Sigmoid colon (tissue), 7 donors: ENCODE measurements around the gene COL1A1. TPM values are rescaled to one million over a fixed set of nuclear protein-coding genes. Genes with fewer than 3 reads are reported as not detected.

ENCODE experiments used
- DNase-seq: peaks from one replicate; pipeline ENCODE4 v3.0.0-alpha.2; 2019
- H3K27ac ChIP-seq, 4 donors: fragments of 200-600 bp; sonication (generic); one replicate each; pipeline ENCODE4 v1.5.1; 2016 to 2019; ENCODE audit warnings: mild to moderate bottlenecking in 1 of 4
- H3K27me3 ChIP-seq, 3 donors: fragments of 200-600 bp; sonication (generic); one replicate each; pipeline ENCODE4 v1.5.1; 2019; ENCODE audit warnings: mild to moderate bottlenecking in 1 of 3
- H3K36me3 ChIP-seq, 4 donors: fragments of 200-600 bp; sonication (generic); one replicate each; pipeline ENCODE4 v1.5.1; 2016 to 2019
- H3K4me1 ChIP-seq, 4 donors: fragments of 200-600 bp; sonication (generic); one replicate each; pipeline ENCODE4 v1.5.1; 2017 to 2019
- H3K4me3 ChIP-seq, 4 donors: fragments of 200-600 bp; sonication (generic); one replicate each; pipeline ENCODE4 v1.5.1; 2017 to 2019; ENCODE audit warnings: mild to moderate bottlenecking in 2 of 4, moderate library complexity in 1 of 4
- H3K9me3 ChIP-seq, 4 donors: fragments of 200-600 bp in 3 of 4; sonication (generic) in 3 of 4; one replicate each; pipeline versions ENCODE4 v1.5.1 to v1.6.1; 2013 to 2019
- EP300 ChIP-seq, 4 donors: sonication (generic); formaldehyde crosslinking; IDR thresholded peaks; one replicate each; pipeline ENCODE4 v1.6.1; 2017; ENCODE audit warnings: antibody characterized with exemption in 4 of 4
- POLR2A ChIP-seq, 2 donors: fragments of 450-650 bp; IDR thresholded peaks; one replicate each; pipeline ENCODE4 v1.6.1; 2016; ENCODE audit warnings: antibody characterized with exemption in 2 of 2, mild to moderate bottlenecking in 2 of 2, moderate library complexity in 2 of 2
- POLR2AphosphoS5 ChIP-seq, 4 donors: sonication (generic); formaldehyde crosslinking; IDR thresholded peaks; one replicate each; pipeline ENCODE4 v1.6.1; 2017; ENCODE audit warnings: antibody characterized with exemption in 4 of 4
- WGBS, 2 donors: extraction: QIAGEN DNeasy Blood & Tissue Kit; methylation state at CpG; one replicate each; pipeline ENCODE4 v1.1.7; 2013; 5-methylcytosine and 5-hydroxymethylcytosine counted together
- intact Hi-C: fragments of 100-400 bp; cut with DNase I; formaldehyde crosslinking; loops from one replicate; pipeline ENCODE4 v1.15.1; 2023
- polyA plus RNA-seq, 3 donors: library from polyadenylated mRNA; stranded (reverse); fragments of 200-250 nt; gene quantifications; one replicate each; pipeline ENCODE4 v1.2.3, GENCODE V29; 2013
- total RNA-seq, 4 donors: library from RNA; depleted of rRNA; stranded (reverse); fragments of >200 nt; gene quantifications; one replicate each; pipeline ENCODE4 v1.1.0, GENCODE V29; 2016
- TF ChIP-seq, protein P1 (sequence below), 4 experiments: fragments of 450-650 bp in 3 of 4; fragments of 200-600 bp in 1 of 4; IDR thresholded peaks; one replicate each; pipeline ENCODE4 v1.5.1; 2016 to 2019; ENCODE audit warnings: antibody characterized with exemption in 4 of 4, mild to moderate bottlenecking in 3 of 4, moderate library complexity in 2 of 4
- donor health status: healthy with polysubstance abuse.
- donor health status: Bipolar disorder and iron deficiency.
- donor health status: healthy.

The COL1A1 gene
- total RNA-seq (100 to 1,000 TPM in 1 of 4 donors, 10 to 100 TPM in 3; 43.6 to 459 (median 71.4) TPM), polyA plus RNA-seq (10 to 100 TPM in 2 of 3 donors, 1 to 10 TPM in 1; 7.8 to 96.7 (median 10.2) TPM)

DNA sequence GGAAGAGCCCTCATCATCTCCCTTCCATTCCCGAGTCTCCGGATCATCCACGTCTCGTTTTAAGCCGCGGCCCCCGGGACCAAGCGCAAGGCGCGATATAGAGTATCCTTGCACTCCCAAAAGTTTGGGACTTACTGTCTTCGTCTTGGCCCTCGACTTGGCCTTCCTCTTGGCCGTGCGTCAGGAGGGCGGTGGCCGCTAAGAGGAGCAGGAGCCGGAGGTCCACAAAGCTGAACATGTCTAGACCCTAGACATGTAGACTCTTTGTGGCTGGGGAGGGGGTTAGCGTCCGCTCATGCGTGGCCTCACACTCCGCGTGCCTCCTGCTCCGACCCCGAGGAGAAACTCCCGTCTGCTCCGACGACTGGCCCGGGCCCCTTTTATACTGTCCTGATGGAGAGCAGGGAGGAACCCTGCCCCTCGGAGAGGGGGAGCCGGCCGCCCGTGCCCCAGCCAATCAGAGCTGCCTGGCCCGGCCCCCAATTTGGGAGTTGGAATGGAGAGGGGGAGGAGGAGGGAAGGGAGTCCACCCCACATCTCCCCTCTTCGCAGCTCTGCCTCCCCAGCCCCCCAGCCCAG, at the start of gene COL1A1:
Gene COL1A1 (minus strand): TSS at position 356 of the 579 bp plus-strand sequence. CDS start 118 bp downstream, at position 238.
- H3K27ac ChIP-seq, result peak within 1 kb of the TSS; percentile 87 to 99 (median 96)
- peaks cover 19 to 32% (median 23%) of the 10 kb centered on the region in 4 donors for H3K36me3 ChIP-seq
- H3K4me1 ChIP-seq, result peaks cover 0 to 81% (median 76%) of the 10 kb centered on the region in 4 donors
- no peaks in the 10 kb centered on the region for H3K9me3 ChIP-seq
- WGBS, 2 donors, result 6% methylated on average over 34 of the region's 34 CpGs
- H3K4me3 ChIP-seq, result peak within 1 kb of the TSS; percentile 69 to 93 (median 77)
- intact Hi-C loops, result no loop called here
- no peaks in the 10 kb centered on the region for H3K27me3 ChIP-seq
- DNase-seq, result peak; percentile 97
- TF ChIP-seq, protein P1, sequence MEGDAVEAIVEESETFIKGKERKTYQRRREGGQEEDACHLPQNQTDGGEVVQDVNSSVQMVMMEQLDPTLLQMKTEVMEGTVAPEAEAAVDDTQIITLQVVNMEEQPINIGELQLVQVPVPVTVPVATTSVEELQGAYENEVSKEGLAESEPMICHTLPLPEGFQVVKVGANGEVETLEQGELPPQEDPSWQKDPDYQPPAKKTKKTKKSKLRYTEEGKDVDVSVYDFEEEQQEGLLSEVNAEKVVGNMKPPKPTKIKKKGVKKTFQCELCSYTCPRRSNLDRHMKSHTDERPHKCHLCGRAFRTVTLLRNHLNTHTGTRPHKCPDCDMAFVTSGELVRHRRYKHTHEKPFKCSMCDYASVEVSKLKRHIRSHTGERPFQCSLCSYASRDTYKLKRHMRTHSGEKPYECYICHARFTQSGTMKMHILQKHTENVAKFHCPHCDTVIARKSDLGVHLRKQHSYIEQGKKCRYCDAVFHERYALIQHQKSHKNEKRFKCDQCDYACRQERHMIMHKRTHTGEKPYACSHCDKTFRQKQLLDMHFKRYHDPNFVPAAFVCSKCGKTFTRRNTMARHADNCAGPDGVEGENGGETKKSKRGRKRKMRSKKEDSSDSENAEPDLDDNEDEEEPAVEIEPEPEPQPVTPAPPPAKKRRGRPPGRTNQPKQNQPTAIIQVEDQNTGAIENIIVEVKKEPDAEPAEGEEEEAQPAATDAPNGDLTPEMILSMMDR (IDR thresholded peaks at IDR 0.05), result no peak
- TF ChIP-seq POLR2AphosphoS5 (IDR thresholded peaks at IDR 0.05) (peak; percentile 96 to 100 (median 99)), EP300 (IDR thresholded peaks at IDR 0.05) (peak in 1 of 4 donors; percentile 6), POLR2A (IDR thresholded peaks at IDR 0.05) (peak; percentile 98 to 99)

DNA sequence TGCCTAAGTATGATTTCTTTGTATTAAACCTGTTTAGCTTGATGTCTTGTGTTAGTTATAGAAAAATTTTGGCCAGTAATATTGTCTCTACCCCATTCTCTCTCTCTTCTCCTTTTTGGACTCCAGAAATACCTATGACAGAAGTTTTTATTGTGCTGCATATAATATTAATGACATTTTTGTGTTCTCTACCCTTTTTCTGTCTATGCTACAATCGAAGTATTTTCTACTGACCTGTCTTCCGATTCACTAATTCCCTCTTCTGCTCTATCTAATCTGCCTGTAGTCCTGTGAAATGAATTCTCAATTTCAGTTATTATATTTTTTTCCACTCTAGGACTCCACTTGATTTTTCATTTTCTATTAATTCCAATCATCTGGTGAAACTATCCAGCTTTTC, 46.8 kb upstream of the COL1A1 start:
- DNase-seq, result no peak
- H3K27me3 ChIP-seq, result no peaks in the 10 kb centered on the region
- 60 to 98% methylated on average over 2 of the region's 2 CpGs for WGBS, 2 donors
- no peaks in the 10 kb centered on the region for H3K36me3 ChIP-seq
- intact Hi-C loops, result no loop called here
- no peak overlapping the region for H3K4me3 ChIP-seq
- no peaks in the 10 kb centered on the region for H3K4me1 ChIP-seq
- TF ChIP-seq POLR2AphosphoS5 (IDR thresholded peaks at IDR 0.05) (no peak), POLR2A (IDR thresholded peaks at IDR 0.05) (no peak), EP300 (IDR thresholded peaks at IDR 0.05) (no peak)
- TF ChIP-seq, protein P1 (IDR thresholded peaks at IDR 0.05), result no peak
- no peak overlapping the region for H3K27ac ChIP-seq
- H3K9me3 ChIP-seq, result no peaks in the 10 kb centered on the region

DNA sequence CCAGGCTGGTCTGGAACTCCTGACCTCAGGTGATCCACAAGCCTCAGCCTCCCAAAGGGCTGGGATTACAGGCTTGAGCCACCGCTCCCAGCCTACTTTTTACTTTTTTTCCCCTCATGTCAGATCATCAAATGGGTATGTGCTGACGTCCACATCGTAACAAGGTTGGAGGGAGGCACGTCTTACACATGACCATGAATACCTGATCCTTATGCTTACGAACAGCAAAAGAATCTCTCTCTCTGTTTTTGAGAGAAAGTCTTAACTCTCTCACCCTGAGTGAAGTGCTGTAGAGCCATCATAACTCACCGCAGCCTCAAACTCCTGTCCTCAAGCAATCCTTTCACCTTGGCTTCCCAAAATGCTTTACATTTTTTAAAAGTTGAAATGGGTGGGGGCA, 43.3 kb upstream of the COL1A1 start:
- Histone ChIP-seq H3K9me3 (no peaks in the 10 kb centered on the region), H3K27me3 (no peaks in the 10 kb centered on the region), H3K27ac (no peak overlapping the region), H3K4me3 (no peak overlapping the region), H3K4me1 (peaks cover 0 to 23% (median 14%) of the 10 kb centered on the region in 4 donors), H3K36me3 (no peaks in the 10 kb centered on the region)
- DNase-seq, result no peak
- 83 to 89% methylated on average over 6 of the region's 6 CpGs for WGBS, 2 donors
- intact Hi-C loops, result no loop called here
- TF ChIP-seq, protein P1 (IDR thresholded peaks at IDR 0.05), result no peak
- TF ChIP-seq POLR2AphosphoS5 (IDR thresholded peaks at IDR 0.05) (no peak), EP300 (IDR thresholded peaks at IDR 0.05) (no peak), POLR2A (IDR thresholded peaks at IDR 0.05) (no peak)

DNA sequence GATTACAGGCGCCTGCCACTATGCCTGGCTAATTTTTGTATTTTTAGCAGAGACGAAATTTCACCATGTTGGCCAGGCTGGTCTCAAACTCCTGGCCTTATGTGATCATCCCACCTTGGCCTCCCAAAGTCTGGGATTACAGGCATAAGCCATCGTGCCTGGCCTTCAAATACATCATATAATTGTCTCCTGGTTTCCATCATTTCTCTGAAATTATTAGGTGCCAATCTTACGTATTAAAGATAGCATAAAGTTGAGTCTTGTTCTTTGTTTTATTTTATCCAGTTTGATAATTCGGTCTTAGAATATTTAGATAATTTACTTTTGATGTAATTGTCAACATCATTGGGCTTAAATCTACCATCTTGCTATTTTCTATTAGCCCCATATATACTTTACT, 40.0 kb upstream of the COL1A1 start:
- Histone ChIP-seq H3K4me3 (no peak overlapping the region), H3K9me3 (no peaks in the 10 kb centered on the region), H3K4me1 (peaks cover 0 to 30% (median 20%) of the 10 kb centered on the region in 4 donors), H3K27ac (peak overlapping the region in 1 of 4 donors; percentile 70), H3K36me3 (no peaks in the 10 kb centered on the region), H3K27me3 (no peaks in the 10 kb centered on the region)
- intact Hi-C loops, result no loop called here
- TF ChIP-seq POLR2AphosphoS5 (IDR thresholded peaks at IDR 0.05) (no peak), EP300 (IDR thresholded peaks at IDR 0.05) (no peak), POLR2A (IDR thresholded peaks at IDR 0.05) (no peak)
- TF ChIP-seq, protein P1 (IDR thresholded peaks at IDR 0.05), result no peak
- DNase-seq, result no peak
- 81 to 92% methylated on average over 5 of the region's 5 CpGs for WGBS, 2 donors
